GM21576 (cell line): ENCODE data around the gene CCDC91.
"Not testable (repeated sequence)": the region's sequence is repeated elsewhere in the genome, so short reads cannot be mapped to it uniquely, and the experiment has no call there.

Experiments used
- ATAC-seq: cut with Tn5 transposase; IDR thresholded peaks from one replicate; pipeline ENCODE4 v1.9.1; 2021; ENCODE audit warnings: mild to moderate bottlenecking, moderate library complexity; ENCODE audit not compliant: unreplicated experiment

CCDC91 gene

GRCh38 chr12:28443337-28443736 is 253.1 kb downstream of the CCDC91 start:
- ATAC-seq, result no peak

- ATAC-seq, result no peak
Observed at GRCh38 chr12:28446031-28446430, 255.8 kb downstream of the CCDC91 start.

- ATAC-seq, result no peak
Observed at GRCh38 chr12:28453686-28454085, 263.4 kb downstream of the CCDC91 start.

GRCh38 chr12:28456934-28457710 is 266.9 kb downstream of the CCDC91 start:
- no peak for ATAC-seq

- no peak for ATAC-seq
Observed at GRCh38 chr12:28457785-28458184, 267.5 kb downstream of the CCDC91 start.

GRCh38 chr12:28459481-28459880 is 269.2 kb downstream of the CCDC91 start:
- ATAC-seq, result no peak

GRCh38 chr12:28460420-28461130 is 270.3 kb downstream of the CCDC91 start:
- peak; percentile 36 for ATAC-seq

GRCh38 chr12:28463396-28463795 is 273.1 kb downstream of the CCDC91 start:
- no peak for ATAC-seq

GRCh38 chr12:28471762-28472161 is 281.5 kb downstream of the CCDC91 start:
- not testable (repeated sequence) for ATAC-seq

GRCh38 chr12:28476206-28476605 is 285.9 kb downstream of the CCDC91 start:
- ATAC-seq, result not testable (repeated sequence)

GRCh38 chr12:28479097-28479496 is 288.8 kb downstream of the CCDC91 start:
- ATAC-seq, result not testable (repeated sequence)

- no peak for ATAC-seq
Observed at GRCh38 chr12:28479683-28480082, 289.4 kb downstream of the CCDC91 start.

GRCh38 chr12:28484156-28484555 is 293.9 kb downstream of the CCDC91 start:
- no peak for ATAC-seq

- no peak for ATAC-seq
Observed at GRCh38 chr12:28486521-28486920, 296.3 kb downstream of the CCDC91 start.

- ATAC-seq, result no peak
Observed at GRCh38 chr12:28489246-28489645, 299.0 kb downstream of the CCDC91 start.

GRCh38 chr12:28497889-28498411 is 307.7 kb downstream of the CCDC91 start:
- ATAC-seq, result peak; percentile 95

GRCh38 chr12:28498850-28499249 is 308.6 kb downstream of the CCDC91 start:
- no peak for ATAC-seq

GRCh38 chr12:28500373-28501024 is 310.2 kb downstream of the CCDC91 start:
- ATAC-seq, result no peak

- ATAC-seq, result no peak
Observed at GRCh38 chr12:28506271-28506670, 316.0 kb downstream of the CCDC91 start.

- no peak for ATAC-seq
Observed at GRCh38 chr12:28507033-28507432, 316.8 kb downstream of the CCDC91 start.

- no peak for ATAC-seq
Observed at GRCh38 chr12:28507867-28508266, 317.6 kb downstream of the CCDC91 start.
